IPS-NIHi11 (cell line): ENCODE results near the gene PLA2G2C.

Source experiments
- DNase-seq: peaks from one replicate; pipeline ENCODE4 v3.0.0; 2012; ENCODE audit warnings: mixed read lengths, low spot score

The PLA2G2C gene

DNA sequence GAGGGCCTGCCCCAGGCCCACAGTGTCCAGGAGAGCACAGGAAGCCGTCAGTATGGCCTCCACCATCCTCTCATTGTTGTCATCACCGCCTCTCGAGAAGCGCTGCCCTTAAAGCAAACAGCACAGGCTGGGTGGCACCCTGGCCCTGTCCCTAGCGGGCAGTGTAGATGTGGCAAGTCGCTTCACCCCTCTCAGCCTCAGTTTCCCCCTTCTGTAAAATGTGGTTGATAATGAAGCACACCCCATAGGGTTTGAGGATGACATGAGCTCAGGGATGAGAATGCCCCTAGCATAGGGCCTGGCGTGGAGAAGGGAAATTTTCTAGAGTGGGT, 33.8 kb downstream of the PLA2G2C start:
- no peak for DNase-seq

DNA sequence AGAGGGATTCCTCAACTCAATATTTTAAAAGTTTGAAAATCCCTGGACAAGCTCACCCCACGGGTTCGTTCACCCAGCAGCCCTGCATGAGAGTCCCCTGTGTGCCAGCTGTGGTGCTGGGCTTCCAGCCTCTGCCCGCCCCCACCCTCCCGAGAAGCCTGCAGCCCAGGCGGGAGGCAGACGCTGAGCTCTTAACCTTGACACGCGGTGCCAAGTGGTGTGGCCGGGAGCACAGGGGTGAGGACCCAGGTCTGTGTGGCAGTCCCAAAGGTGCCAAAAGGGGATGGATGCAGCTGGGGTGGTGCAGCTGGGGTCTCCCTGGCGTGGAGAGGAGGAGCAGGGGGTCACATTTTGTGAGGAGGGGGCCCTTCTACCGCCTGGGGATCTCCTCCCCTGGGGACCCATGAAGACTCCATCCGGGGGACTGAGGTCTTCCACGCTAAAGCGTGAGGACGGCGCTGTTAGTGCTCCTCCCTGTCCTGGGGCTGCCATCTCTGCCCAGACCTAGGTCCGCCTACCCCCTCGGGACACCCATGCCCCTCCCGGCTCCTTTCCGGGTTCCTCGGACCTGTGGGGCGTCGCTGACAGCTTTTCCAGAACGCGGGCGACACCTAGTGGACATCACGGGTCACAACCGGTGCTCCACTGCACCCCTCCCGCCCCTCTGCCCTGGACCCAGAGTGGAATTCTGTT, 34.3 kb downstream of the PLA2G2C start:
- peak; percentile 94 for DNase-seq

DNA sequence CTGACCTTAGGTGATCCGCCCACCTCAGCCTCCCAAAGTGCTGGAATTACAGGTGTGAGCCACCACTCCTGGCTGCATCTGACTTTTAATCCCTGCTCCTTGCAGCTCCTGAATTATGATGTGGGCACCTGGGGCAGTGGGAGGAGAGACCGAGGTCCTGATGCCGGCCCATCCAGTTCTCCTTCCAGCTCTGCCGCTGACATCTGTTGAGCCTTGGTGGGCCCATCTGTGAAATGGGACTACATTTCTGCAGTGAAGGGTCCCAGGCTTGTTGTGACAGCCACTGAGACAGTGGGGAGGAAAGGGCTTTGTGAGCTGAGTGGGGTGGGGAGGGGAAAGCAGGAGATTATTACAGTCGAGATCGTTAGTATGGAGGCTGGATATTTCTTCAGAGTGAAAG, 35.3 kb downstream of the PLA2G2C start:
- DNase-seq, result no peak

DNA sequence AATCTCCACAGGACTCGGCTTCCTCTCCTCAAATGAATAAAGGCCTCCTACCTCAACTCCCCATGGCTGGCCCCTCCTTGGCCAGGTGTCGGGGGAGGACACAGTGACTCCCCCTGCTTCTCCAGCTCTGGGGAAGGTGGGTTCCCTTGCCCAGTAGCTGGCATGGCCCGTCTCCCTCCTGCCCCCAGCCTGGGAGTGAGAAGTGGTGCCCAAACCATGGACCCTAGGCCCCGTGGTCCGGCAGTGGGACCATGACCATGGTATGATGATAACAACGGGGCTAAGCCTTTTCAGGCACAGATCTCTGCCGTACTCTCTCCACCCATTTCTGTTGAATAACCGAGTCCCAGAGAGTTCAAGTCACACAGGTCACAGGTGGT, 36.0 kb downstream of the PLA2G2C start:
- no peak for DNase-seq

DNA sequence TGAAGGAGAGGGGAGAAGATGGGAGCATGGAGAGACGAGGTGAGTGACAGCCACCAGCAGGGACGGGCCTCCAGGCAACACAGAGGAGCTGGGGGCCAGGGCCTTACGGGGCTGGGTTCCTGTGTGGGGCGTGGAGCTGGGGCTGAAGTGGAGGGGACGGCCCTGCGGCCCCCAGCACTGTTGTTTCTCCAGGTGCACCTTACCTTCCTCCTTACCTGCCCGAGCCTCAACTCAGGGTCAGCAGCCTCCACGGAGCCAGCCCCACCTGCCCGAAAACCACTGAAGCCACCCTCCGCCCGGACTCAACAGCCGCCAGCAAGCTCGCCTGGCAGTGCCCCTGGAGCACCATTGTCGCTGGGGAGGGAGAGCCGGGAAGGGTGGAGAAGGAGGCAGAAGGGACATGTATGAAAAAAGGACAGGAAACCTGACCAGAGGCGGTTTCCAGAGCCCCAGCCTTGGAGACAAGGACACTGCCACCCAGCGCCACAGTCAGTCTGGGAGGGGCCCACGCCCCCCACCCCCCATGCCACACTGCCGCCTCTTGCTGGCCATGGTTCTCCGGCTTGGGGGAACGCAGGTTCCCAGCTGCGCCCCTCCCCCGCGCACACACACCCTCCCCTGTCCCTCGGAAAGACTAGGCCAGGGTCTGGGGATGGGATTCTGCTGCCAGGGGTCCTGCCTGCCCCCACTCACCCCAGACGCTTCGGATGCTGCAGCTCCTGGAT, 36.6 kb downstream of the PLA2G2C start:
- DNase-seq, result no peak

DNA sequence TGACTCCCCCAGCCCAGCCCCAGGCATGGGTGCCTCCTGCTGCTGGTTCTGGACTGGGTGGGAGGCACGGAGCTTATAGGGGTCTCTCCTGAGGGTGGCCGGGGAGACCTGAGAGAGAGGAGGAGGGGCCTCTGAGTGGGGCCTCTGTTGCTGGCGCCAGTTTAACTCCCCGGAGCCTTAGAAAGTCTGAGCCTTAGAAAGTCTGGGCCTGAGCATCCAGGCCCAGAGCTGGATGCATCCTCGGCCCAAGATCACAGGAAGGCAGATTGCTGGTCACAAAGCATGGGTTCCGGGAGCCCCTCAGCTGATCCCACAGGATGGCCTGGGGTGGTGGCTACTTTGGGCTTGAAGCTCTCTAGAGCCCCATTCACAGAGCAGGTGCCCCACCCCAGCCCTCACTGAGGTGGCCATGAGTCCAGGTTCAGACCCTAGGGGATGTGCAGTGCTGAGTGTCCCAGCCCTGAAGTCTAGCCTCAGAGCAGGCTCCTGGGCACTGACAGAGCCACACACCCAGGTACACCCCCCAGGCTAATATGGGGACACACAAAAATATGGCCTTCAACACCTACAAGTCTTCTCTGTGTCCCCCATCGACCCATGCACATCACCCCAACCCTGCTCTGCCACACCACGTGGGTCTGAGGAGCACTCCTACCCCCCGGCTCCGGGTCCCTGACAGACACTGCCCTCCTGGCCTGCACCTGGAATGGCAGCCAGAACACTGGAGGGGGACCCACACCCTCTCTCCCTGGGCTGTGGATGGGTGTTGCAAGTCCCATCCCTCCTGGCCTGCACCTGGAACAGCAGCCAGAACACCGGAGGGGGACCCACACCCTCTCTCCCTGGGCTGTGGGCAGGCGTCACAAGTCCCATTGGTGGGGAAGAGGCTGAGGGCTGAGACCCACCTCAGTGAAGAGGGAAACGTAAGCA, 37.5 kb downstream of the PLA2G2C start:
- no peak for DNase-seq

DNA sequence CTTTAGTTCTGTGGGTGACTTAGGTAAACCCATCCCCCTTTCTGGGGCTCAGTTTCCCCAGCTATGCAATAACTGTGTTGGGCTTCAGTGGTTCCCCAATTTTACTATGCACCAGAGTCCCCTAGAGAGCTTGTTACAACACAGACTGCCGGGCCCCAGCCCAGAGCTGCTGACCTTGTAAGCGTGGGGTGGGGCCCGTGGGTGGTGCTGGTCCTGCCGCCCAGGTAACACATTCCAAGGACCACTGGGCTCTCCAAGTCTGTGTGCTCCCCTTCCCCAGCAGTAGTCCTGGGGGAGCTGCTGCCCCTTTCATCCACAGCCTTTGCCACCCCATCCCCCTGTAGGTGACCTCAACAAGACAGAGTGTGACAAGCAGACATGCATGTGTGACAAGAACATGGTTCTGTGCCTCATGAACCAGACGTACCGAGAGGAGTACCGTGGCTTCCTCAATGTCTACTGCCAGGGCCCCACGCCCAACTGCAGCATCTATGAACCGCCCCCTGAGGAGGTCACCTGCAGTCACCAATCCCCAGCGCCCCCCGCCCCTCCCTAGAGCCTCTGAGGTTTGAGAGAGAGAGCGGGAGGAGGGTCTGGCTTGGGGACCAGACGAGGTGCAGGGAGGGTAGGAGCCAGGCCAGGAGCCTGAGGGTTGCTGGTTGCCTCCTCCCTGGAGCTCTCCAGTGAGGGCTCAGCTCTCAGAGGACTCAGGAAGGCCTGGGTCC, 38.3 kb downstream of the PLA2G2C start:
- DNase-seq, result no peak

DNA sequence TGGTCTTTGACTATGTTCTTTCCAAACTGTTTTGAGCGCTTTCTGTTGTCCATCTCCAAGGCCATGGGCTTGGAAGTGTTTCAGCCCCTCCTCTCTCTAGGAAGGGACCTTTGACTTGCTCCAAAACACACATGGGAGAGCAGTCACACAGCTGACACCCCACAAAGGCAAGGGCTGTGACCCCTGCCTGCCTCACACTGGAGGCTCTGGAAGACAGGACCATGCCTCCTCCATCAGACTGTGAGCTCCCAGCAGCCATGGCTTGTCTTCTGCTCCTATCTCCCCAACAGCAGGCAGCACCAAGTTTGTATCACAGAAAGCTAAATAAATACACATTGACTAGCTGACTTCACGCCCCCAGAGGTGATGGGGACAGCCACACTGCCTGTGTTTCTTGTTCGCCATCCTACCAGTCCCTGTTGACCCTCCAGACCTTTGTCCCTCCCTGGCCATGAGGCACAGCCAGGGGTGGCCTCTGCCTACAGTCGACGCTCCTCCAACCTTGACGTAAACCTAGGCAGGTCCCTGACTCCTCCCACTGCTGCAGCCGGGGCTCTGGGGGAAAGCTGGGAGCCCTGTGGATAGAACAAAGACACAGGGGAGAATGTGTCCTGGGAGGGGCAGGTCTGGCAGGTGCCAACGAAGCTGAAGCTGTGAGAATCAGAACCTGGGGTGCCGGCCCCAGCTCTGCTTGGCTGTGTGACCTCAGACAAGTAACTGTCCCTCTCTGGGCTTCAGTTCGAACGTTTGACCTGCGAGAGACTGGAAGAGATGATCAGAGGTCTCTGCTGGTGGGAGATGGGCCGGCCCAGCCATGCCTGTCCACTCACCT, 42.4 kb downstream of the PLA2G2C start:
- DNase-seq, result no peak

DNA sequence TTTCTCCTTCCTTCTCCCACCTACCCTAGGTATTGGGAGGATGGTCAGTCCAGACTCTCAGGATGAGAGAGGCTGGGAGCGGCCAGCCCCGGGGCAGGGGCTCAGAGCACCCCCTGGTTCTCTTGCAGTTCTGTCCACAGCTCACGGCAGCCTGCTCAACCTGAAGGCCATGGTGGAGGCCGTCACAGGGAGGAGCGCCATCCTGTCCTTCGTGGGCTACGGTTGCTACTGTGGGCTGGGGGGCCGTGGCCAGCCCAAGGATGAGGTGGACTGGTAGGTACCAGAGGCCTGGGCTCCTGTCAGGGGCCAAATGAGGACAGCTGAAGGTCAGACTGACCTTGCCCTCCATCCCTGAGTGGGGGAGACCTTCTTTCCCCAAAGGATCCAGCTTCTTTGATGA, 43.0 kb downstream of the PLA2G2C start:
- DNase-seq, result no peak

DNA sequence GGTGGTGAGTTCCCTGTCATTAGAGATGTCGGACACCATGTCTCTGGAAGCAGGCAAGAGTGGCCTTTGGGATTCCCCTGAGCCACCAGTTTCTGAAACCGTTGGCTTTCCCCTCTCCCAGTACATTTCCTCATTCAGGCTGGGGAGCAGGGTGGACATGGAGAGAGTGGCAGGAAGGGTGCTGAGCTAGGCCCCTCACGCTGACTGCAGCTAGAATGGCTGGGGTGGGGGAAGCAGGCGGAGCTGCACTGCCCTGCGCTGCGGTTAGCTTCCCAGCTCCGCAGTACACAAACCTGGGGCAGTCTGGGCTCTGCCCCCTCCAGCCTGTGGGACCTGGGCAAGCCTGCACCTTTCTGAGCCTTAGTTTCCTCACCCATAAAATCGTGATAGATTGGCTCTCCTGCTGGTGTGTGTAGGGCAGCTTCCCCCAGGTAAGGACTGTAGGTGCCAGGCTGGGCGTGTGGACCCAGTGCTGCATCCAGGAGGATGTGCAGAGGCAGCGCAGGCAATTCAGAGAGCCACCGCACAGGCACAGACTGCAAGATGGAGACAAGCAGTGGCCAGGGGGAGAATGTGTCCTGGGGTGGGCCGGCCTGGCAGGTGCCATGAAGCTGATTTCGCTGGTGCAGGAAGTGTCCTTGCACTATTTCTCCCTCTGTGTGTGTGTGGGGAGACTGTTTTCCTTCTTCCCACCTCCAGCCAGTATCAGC, 44.2 kb downstream of the PLA2G2C start:
- DNase-seq, result no peak

DNA sequence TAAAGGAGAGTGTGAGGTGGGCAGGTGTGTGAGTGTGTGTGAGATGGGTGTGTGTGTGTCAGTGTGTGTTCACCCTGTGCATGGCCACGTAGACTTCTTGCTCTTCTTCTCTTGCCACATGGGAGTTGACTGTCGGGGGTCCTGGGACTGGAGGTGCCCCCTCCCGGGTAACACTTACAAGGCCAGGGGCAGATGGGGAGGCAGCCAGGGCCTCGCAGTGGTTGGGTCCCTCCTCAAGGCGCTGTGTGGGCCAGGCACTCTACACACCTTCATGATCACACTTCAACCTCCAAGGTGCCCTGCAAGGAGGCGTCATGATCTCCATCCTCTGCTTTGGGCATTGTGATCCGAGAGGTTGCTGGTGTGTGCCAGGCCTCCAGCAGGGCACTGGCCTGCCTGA, 44.9 kb downstream of the PLA2G2C start:
- no peak for DNase-seq

DNA sequence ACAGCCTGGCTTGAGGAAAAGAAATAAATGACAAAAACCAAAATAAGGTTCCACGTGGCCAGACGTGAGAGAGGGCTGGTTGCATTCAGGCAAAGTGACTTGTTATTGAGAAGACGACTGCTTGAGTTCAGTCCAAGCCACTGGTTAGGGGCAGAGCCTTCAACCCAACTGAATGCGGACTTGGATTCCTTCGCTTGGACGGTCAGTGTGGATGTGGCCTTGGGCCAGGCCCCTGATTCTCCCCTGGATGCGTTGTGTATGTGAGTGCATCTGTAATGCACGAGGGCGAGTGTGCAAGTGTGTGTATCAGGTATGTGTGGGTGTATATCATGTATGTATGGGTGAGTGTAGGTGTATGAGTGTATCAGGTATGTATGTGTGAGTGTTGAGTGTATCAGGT, 45.3 kb downstream of the PLA2G2C start:
- no peak for DNase-seq

DNA sequence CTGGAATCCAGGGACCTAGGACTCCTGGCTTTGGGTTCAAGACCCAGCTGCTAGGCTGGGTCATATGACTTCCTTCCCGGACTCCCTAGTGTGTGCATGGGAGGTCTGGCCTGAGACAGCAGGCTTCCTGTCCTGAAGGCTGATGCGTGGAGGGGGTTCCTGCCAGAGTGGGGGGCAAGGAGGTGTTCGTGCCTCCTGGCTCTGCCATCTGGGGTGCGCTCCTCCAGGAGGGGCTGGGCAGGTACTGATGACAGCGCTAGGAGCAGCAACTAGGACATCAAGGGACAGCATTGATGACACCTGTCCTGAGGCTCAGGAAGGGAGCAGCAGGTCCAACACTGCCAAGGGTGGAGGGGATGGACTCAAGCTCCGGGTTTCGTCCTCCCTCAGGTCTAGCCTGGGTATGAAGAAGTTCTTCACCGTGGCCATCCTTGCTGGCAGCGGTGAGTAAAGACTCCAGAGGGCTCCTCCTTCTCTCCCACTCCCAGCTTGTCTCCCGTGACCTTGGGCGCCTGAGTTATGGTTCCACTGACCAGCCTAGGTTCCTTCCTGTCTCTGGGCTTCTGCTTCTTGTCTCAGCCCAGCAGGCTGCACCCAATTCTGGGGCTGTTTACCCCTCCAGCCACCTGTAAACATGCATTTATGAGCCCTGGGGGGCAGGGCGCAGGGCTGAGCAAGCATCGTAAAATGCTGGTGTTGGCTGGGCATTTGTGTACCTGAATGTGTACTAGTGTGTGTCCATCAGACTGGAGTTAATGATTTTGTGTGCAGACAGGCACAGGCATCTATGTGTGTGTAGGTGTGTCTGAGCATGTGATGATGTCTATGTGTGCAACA, 46.3 kb downstream of the PLA2G2C start:
- no peak for DNase-seq

DNA sequence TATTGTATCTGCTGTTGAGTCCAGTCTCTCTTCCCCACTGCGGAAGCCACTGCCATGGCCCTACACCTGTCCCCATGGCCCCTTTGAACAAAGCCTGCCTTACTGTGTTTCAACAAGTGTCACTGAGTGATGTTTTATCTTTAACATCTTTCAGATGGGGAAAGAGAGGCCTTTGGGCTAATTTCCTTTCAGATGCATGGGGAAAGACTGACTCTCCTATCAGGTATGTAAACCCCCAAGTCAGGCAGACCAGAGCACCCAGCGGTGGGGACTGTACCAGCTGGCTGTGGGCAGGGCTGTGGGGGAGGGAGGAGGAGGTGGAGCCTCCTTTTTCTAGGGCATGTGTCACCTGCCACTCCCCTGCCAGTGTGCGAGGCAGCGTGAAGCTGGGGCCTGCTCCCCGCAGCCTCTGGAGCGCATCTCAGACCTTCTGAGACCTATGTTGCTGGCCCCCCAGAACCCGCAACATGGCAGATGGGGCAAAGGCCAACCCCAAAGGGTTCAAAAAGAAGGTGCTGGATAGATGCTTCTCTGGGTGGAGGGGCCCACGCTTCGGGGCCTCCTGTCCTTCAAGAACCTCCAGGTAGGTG, 47.3 kb downstream of the PLA2G2C start, which contains the start of gene PLA2G2F:
Gene PLA2G2F (plus strand): TSS at position 363 of the 590 bp plus-strand sequence. CDS start 105 bp downstream, at position 468.
- no peak for DNase-seq

DNA sequence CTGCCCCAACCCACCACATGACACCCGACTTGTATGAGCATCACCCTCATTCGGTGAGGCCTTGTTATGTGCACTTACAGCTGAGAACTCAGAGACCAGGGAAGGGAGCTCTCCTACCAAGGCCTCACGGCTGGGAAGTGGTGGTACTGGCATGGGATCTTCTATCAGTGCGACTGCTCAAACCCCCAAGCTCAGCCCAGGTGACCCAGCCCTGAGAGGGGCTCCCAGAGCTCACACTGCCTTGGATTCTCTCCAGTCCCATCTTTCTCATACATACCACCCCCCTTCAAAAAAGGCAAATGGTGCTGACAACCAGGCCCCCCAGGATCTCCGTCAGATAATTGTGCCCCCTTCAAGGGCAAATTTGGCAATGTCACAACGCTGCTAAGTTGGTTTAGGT, 48.0 kb downstream of the PLA2G2C start:
- no peak for DNase-seq

DNA sequence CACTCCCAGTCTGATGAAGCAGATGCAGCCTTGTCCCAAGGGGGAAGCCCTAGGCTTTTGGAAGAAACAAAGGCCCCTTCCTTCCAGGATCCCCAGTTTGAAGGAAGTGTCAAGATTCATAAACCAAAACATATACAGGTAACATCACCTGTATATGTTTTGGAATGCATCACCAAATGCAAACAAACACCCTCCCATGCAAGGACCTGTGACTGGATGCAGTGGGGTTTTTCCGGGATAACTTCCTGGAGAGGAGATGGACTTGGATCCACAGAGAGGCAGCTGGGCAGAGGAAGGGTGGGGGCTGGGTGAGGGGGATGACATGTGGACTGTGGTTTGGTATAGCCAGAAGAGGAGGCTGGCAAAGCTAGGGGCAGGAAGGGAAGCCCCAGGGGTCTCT, 48.7 kb downstream of the PLA2G2C start:
- no peak for DNase-seq

DNA sequence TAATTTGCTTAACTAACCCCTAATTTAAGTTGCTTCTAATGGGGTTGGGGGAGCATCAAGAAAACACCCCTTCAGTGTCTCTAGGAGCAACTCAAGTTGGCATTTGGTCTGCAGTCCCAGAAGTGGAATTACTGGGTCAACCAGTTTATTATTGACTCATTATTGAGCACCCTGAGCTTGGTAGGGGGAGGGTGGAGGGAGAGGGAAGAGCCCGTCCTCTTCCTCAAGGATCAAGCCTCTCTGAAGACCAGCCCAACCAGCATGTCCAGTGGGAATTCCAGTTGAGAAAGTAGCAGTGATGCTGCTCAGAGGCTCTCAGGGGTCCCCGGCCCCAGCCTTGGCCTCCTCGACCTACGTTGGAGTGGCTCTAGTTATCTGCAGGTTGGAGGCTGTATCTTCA, 49.3 kb downstream of the PLA2G2C start:
- DNase-seq, result no peak

DNA sequence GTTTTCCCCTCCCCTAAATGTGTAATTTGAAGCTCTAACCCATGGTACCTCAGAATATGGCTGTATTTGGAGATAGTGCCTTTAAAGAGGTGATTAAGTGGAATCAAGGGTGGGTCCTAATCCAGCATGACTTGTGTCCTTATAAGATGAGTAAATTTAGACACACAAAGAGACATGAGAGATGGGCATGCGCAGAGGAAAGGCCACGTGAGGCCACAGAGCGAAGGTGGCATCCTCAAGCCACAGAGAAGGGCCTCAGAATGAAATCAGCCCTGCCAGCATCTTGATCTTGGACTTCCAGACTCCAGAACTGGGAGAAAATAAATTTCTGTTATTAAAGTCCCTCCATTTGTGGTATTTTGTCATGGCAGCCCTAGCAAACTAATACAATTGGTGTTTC, 50.1 kb downstream of the PLA2G2C start:
- DNase-seq, result no peak

DNA sequence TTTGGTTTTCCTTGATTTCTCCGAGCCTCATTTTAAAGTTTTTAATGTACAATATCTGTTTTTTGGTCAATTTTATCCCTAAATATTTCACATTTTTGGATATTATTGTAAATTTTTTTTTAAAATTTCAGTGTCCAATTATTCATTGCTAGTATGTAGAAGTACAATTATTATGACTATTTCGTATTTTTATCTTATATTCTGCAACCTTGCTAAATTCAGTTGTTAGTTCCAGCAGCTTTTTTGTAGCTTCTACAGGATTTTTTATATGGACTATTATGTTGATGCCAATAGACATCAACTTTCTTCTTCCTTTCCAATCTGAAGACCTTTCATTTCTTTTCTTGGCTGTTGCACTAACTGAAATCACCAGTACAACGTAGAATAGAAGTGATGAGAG, 51.3 kb downstream of the PLA2G2C start:
- DNase-seq, result no peak
